ENCODE measurements around the gene DAPK2.
"Not testable (repeated sequence)": the region's sequence is repeated elsewhere in the genome, so short reads cannot be mapped to it uniquely, and the experiment has no call there.

GRCh38 chr15:63899606-63900005 is 146.7 kb downstream of the DAPK2 start:
- TF ChIP-seq CTCF (IDR thresholded peaks at IDR 0.05; ENCODE audit: borderline replicate concordance, extremely low read depth, low read length, poor library complexity, severe bottlenecking); EZH2 (IDR thresholded peaks at IDR 0.05; ENCODE audit: borderline replicate concordance, low read depth, low read length, severe bottlenecking): not testable (repeated sequence)
